K562 (cell line): ENCODE data around the gene HOXD9. TPM values are rescaled to one million over a fixed set of nuclear protein-coding genes. Genes with fewer than 3 reads are reported as not detected.

Experiments
- ATAC-seq: fragments of 200-7000 bp; cut with Tn5 transposase; 3 replicates; pipeline ENCODE4 v1.9.1; 2020; ENCODE audit warnings: moderate library complexity
- BruUV-seq: library from RNA; stranded (reverse); fragments of 400-500 nt; replicated peaks from 2 replicates; lab custom pipeline; 2021; lab: Mats Ljungman, UMichigan
- CTCF ChIA-PET: fragments of 300-600 bp; formaldehyde crosslinking; extraction: SDS; loops from one replicate; lab custom pipeline; 2021; ENCODE audit warnings: low intra/inter-chr PET ratio; lab: Yijun Ruan, JAX
- POLR2A ChIA-PET: fragments of 300-600, 350-650 bp; sonication (Branson Sonifier 250); formaldehyde crosslinking; extraction: SDS; loops from one replicate; lab custom pipeline; 2021; ENCODE audit warnings: antibody characterized with exemption, inconsistent platforms; lab: Yijun Ruan, JAX
- DNase-seq, 4 experiments: peaks; one replicate each; pipeline versions ENCODE4 v3.0.0 to v3.0.0-alpha.2; 2011 to 2018; ENCODE audit warnings: low spot score in 3 of 4, mixed read lengths in 3 of 4; ENCODE audit errors: extremely low read depth in 1 of 4
- FAIRE-seq: peaks from 2 replicates; lab custom pipeline; 2011; peaks lifted over from hg19 to GRCh38; lab: Jason Lieb, UNC
- H2AFZ ChIP-seq: 2 replicates; pipeline ENCODE4 v1.6.0; 2011; ENCODE audit warnings: low read depth, low read length, control low read depth, inconsistent platforms
- H3K27ac ChIP-seq: fragments of 200-600 bp; 3 replicates; pipeline ENCODE4 v1.8.0; 2011; ENCODE audit warnings: low read depth, mild to moderate bottlenecking, control low read depth, inconsistent platforms, low read length, moderate library complexity, mixed read lengths; ENCODE audit errors: extremely low read depth
- H3K27me3 ChIP-seq, 2 experiments: fragments of 300-600 bp in 1 of 2; 2 replicates in 1 of 2; 3 replicates in 1 of 2; pipeline versions ENCODE4 v1.6.0 to v1.8.0; 2011; ENCODE audit warnings: inconsistent platforms in 2 of 2, low read length in 2 of 2, mild to moderate bottlenecking in 1 of 2, mixed read lengths in 1 of 2, moderate library complexity in 1 of 2; ENCODE audit not compliant: control insufficient read depth in 2 of 2, insufficient read depth in 2 of 2
- H3K36me3 ChIP-seq: fragments of 300-600 bp; 3 replicates; pipeline ENCODE4 v1.8.0; 2011; ENCODE audit warnings: mild to moderate bottlenecking, low read length, inconsistent platforms; ENCODE audit not compliant: control insufficient read depth, insufficient read depth
- H3K4me1 ChIP-seq, 2 experiments: fragments of 200-600 bp in 1 of 2; replicated peaks in 1 of 2; 2 replicates in 1 of 2; 3 replicates in 1 of 2; pipeline versions ENCODE4 v1.5.1 to v1.8.0; 2011; ENCODE audit warnings: inconsistent platforms in 2 of 2, low read length in 2 of 2, mild to moderate bottlenecking in 1 of 2, mixed read lengths in 1 of 2, moderate library complexity in 1 of 2; ENCODE audit not compliant: control insufficient read depth in 2 of 2, insufficient read depth in 2 of 2
- H3K4me2 ChIP-seq: 2 replicates; pipeline ENCODE4 v1.6.1; 2011; ENCODE audit warnings: low read length, control low read depth, inconsistent platforms, mixed read lengths; ENCODE audit not compliant: insufficient read depth
- H3K4me3 ChIP-seq: fragments of 200-600 bp; sonication (generic), shearing (Covaris generic); 2 replicates; pipeline ENCODE4 v1.5.1; 2016; ENCODE audit warnings: control low read depth, inconsistent platforms
- H3K79me2 ChIP-seq: fragments of 200-600 bp; 3 replicates; pipeline ENCODE4 v1.8.0; 2011; ENCODE audit warnings: low read length, inconsistent platforms; ENCODE audit not compliant: control insufficient read depth, insufficient read depth
- H3K9ac ChIP-seq, 2 experiments: 2 replicates each; pipeline versions ENCODE4 v1.6.0 to v1.6.1; 2011; ENCODE audit warnings: low read depth in 2 of 2, low read length in 2 of 2, control low read depth in 1 of 2, inconsistent platforms in 1 of 2, mild to moderate bottlenecking in 1 of 2, mixed read lengths in 1 of 2; ENCODE audit not compliant: insufficient read depth in 1 of 2
- H3K9me1 ChIP-seq: one replicate; pipeline ENCODE4 v1.6.0; 2011; ENCODE audit warnings: inconsistent platforms, mild to moderate bottlenecking, low read length, moderate library complexity; ENCODE audit not compliant: control insufficient read depth, insufficient read depth
- H3K9me3 ChIP-seq: replicated peaks from 2 replicates; pipeline ENCODE4 v1.5.1; 2011; ENCODE audit warnings: low read depth, low read length, inconsistent platforms; ENCODE audit not compliant: control insufficient read depth, insufficient read depth
- H4K20me1 ChIP-seq: replicated peaks from 2 replicates; pipeline ENCODE4 v1.6.1; 2011; ENCODE audit warnings: low read length, inconsistent platforms, mixed read lengths; ENCODE audit not compliant: control insufficient read depth, insufficient read depth
- PHB2 ChIP-seq: fragments of 450-650 bp; IDR thresholded peaks from 2 replicates; pipeline ENCODE4 v1.6.1; 2017; ENCODE audit warnings: low read depth
- WGBS: fragments of 100-300 bp; shearing (Covaris generic); methylation state at CpG from one replicate; pipeline ENCODE4 v1.1.6; 2016; ENCODE audit warnings: low coverage, mixed read lengths; ENCODE audit not compliant: insufficient coverage; ENCODE audit errors: missing lambda C conversion rate; 5-methylcytosine and 5-hydroxymethylcytosine counted together
- in situ Hi-C: fragments of 300-500 bp; cut with MboI; formaldehyde crosslinking; loops from 4 replicates; pipeline ENCODE4 v1.15.0; 2018; ENCODE audit warnings: inconsistent platforms, mixed read lengths
- intact Hi-C: fragments of 100-400 bp; cut with micrococcal nuclease; formaldehyde crosslinking; loops from 2 replicates; pipeline ENCODE4 v1.14.2; 2022
- polyA plus RNA-seq, 8 experiments: library from polyadenylated mRNA; depleted of rRNA in 4 of 8; stranded (reverse) in 5 of 8; unstranded in 3 of 8; fragments of >200 nt; fragmentation: Nextera tagmentation in 2 of 8; fragmentation: Illumina TruSeq in 1 of 8; extraction: Ambion mirVana in 2 of 8; extraction: Trizol in 1 of 8; gene quantifications; 2 replicates each; pipeline versions ENCODE4 v1.2.1 to v1.2.3, GENCODE V29; 2011 to 2014; ENCODE audit warnings: inconsistent platforms in 1 of 8, missing spikeins in 1 of 8
- total RNA-seq, 7 experiments: library from RNA; depleted of rRNA in 6 of 7; stranded (reverse); fragments of >200 nt in 6 of 7; fragmentation: Illumina TruSeq in 2 of 7; extraction: Trizol in 2 of 7; gene quantifications; 2 replicates each; pipeline versions ENCODE4 v1.2.1 to v1.2.3, GENCODE V29; 2011 to 2021; ENCODE audit warnings: low replicate concordance in 1 of 7
- TF ChIP-seq, protein P1 (sequence below): fragments of 450-650 bp; formaldehyde crosslinking; conservative IDR thresholded peaks from 2 replicates; pipeline ENCODE4 v1.4.0; 2022; ENCODE audit warnings: mild to moderate bottlenecking, missing genetic modification characterization
- TF ChIP-seq, protein P2 (sequence below): fragments of 250-450 bp; sonication (Bioruptor Pico); IDR thresholded peaks from 2 replicates; pipeline ENCODE4 v1.8.0; 2021; ENCODE audit warnings: moderate library complexity, mild to moderate bottlenecking, inconsistent platforms
- TF ChIP-seq, protein P3 (sequence below): fragments of 450-650 bp; IDR thresholded peaks from 2 replicates; pipeline ENCODE4 v1.6.1; 2016; ENCODE audit warnings: mild to moderate bottlenecking, moderate library complexity
- TF ChIP-seq, protein P4 (sequence below): IDR thresholded peaks from 3 replicates; pipeline ENCODE4 v1.6.1; 2011; ENCODE audit warnings: borderline replicate concordance, mild to moderate bottlenecking; ENCODE audit not compliant: insufficient read length, insufficient read depth

Gene HOXD9
- total and polyA plus RNA-seq, 9 of the 15 experiments (the other 6 are each of a cell fraction or from before 2014, with no cell fraction given), result not detected

DNA sequence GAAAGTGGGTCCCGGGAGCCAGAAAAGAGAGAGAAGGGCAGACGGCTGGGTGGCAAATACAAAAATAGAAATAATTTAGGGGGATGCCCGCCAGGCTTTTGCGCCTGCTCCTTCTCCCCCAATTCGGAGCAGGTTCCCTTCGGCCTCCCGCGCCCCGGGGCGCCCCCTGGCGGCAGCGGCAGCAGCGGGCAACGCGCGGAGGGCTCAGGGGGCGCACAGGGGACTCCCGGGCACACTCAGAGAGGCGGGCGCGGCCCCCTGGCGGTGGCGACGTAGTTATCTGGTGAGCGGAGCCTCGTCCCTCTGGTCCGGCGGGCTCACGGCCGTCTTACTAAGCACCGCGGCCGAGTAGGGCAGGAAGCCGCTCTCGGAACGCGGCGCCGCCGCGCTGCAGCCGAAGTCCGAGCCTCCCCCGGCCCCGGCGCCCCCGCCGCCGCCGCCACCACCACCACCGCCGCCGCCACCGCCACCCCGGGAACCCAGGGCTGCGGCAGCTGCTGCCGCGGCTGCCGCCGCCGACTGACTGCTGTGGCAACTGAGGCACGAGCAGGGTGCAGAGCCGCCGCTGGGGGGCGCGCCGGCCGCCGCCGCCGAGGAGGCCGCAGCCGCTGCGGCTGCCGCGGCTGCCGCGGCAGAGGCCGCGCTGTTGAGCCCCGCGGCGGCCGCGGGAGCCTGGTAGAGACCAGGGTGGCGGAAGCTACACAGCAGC is 42.5 kb upstream of the HOXD9 start:
- under 1% methylated on average over 57 of the region's 86 CpGs for WGBS
- Histone ChIP-seq H3K79me2 (no peaks in the 10 kb centered on the region), H2AFZ (peak overlapping the region; percentile 79), H3K9ac (peak overlapping the region in 1 of 2 experiments; percentile 89; a peak in 3 of 4 replicates), H3K4me3 (peak overlapping the region; percentile 52), H3K9me1 (no peaks in the 10 kb centered on the region), H3K27ac (no peak overlapping the region), H3K36me3 (no peaks in the 10 kb centered on the region), H3K4me1 (peaks cover 3 to 29% of the 10 kb centered on the region in 2 experiments; a peak in 3 of 5 replicates), H4K20me1 (no peaks in the 10 kb centered on the region), H3K9me3 (peaks cover 10% of the 10 kb centered on the region), H3K27me3 (peaks cover 49 to 68% of the 10 kb centered on the region in 2 experiments), H3K4me2 (peak overlapping the region; percentile 84)
- in situ Hi-C loops (loop anchor here (10.0 to 25.0 kb wide), 3 partner anchors 395 to 1043 kb away; no protein-coding TSS in a partner anchor), intact Hi-C loops (loop anchor here (1.0 to 10.0 kb wide), 3 partner anchors 116 to 389 kb away; no protein-coding TSS in a partner anchor)
- BruUV-seq, result no TSS peak
- peak; percentile 97 for ATAC-seq
- DNase-seq, result peak; percentile 84 to 95 (median 94)
- CTCF ChIA-PET, result interaction anchor here (0.6 to 3.8 kb wide), 14 partner anchors 10 to 1826 kb away, joined by 3 to 36 read pairs (median 4); no protein-coding TSS in a partner anchor
- POLR2A ChIA-PET, result interaction anchor here (0.6 to 1.0 kb wide), 3 partner anchors 77 to 911 kb away, joined by 3 to 4 read pairs (median 3); partner anchors contain the start of gene LNPK
- FAIRE-seq, result no peak
- TF ChIP-seq, protein P1, sequence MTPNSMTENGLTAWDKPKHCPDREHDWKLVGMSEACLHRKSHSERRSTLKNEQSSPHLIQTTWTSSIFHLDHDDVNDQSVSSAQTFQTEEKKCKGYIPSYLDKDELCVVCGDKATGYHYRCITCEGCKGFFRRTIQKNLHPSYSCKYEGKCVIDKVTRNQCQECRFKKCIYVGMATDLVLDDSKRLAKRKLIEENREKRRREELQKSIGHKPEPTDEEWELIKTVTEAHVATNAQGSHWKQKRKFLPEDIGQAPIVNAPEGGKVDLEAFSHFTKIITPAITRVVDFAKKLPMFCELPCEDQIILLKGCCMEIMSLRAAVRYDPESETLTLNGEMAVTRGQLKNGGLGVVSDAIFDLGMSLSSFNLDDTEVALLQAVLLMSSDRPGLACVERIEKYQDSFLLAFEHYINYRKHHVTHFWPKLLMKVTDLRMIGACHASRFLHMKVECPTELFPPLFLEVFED (CRISPR knock-in tag), result no peak
- TF ChIP-seq, protein P2, sequence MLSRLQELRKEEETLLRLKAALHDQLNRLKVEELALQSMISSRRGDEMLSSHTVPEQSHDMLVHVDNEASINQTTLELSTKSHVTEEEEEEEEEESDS (CRISPR knock-in tag), result no peak
- TF ChIP-seq, protein P3, sequence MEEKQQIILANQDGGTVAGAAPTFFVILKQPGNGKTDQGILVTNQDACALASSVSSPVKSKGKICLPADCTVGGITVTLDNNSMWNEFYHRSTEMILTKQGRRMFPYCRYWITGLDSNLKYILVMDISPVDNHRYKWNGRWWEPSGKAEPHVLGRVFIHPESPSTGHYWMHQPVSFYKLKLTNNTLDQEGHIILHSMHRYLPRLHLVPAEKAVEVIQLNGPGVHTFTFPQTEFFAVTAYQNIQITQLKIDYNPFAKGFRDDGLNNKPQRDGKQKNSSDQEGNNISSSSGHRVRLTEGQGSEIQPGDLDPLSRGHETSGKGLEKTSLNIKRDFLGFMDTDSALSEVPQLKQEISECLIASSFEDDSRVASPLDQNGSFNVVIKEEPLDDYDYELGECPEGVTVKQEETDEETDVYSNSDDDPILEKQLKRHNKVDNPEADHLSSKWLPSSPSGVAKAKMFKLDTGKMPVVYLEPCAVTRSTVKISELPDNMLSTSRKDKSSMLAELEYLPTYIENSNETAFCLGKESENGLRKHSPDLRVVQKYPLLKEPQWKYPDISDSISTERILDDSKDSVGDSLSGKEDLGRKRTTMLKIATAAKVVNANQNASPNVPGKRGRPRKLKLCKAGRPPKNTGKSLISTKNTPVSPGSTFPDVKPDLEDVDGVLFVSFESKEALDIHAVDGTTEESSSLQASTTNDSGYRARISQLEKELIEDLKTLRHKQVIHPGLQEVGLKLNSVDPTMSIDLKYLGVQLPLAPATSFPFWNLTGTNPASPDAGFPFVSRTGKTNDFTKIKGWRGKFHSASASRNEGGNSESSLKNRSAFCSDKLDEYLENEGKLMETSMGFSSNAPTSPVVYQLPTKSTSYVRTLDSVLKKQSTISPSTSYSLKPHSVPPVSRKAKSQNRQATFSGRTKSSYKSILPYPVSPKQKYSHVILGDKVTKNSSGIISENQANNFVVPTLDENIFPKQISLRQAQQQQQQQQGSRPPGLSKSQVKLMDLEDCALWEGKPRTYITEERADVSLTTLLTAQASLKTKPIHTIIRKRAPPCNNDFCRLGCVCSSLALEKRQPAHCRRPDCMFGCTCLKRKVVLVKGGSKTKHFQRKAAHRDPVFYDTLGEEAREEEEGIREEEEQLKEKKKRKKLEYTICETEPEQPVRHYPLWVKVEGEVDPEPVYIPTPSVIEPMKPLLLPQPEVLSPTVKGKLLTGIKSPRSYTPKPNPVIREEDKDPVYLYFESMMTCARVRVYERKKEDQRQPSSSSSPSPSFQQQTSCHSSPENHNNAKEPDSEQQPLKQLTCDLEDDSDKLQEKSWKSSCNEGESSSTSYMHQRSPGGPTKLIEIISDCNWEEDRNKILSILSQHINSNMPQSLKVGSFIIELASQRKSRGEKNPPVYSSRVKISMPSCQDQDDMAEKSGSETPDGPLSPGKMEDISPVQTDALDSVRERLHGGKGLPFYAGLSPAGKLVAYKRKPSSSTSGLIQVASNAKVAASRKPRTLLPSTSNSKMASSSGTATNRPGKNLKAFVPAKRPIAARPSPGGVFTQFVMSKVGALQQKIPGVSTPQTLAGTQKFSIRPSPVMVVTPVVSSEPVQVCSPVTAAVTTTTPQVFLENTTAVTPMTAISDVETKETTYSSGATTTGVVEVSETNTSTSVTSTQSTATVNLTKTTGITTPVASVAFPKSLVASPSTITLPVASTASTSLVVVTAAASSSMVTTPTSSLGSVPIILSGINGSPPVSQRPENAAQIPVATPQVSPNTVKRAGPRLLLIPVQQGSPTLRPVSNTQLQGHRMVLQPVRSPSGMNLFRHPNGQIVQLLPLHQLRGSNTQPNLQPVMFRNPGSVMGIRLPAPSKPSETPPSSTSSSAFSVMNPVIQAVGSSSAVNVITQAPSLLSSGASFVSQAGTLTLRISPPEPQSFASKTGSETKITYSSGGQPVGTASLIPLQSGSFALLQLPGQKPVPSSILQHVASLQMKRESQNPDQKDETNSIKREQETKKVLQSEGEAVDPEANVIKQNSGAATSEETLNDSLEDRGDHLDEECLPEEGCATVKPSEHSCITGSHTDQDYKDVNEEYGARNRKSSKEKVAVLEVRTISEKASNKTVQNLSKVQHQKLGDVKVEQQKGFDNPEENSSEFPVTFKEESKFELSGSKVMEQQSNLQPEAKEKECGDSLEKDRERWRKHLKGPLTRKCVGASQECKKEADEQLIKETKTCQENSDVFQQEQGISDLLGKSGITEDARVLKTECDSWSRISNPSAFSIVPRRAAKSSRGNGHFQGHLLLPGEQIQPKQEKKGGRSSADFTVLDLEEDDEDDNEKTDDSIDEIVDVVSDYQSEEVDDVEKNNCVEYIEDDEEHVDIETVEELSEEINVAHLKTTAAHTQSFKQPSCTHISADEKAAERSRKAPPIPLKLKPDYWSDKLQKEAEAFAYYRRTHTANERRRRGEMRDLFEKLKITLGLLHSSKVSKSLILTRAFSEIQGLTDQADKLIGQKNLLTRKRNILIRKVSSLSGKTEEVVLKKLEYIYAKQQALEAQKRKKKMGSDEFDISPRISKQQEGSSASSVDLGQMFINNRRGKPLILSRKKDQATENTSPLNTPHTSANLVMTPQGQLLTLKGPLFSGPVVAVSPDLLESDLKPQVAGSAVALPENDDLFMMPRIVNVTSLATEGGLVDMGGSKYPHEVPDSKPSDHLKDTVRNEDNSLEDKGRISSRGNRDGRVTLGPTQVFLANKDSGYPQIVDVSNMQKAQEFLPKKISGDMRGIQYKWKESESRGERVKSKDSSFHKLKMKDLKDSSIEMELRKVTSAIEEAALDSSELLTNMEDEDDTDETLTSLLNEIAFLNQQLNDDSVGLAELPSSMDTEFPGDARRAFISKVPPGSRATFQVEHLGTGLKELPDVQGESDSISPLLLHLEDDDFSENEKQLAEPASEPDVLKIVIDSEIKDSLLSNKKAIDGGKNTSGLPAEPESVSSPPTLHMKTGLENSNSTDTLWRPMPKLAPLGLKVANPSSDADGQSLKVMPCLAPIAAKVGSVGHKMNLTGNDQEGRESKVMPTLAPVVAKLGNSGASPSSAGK, result no peak
- TF ChIP-seq, protein P4, sequence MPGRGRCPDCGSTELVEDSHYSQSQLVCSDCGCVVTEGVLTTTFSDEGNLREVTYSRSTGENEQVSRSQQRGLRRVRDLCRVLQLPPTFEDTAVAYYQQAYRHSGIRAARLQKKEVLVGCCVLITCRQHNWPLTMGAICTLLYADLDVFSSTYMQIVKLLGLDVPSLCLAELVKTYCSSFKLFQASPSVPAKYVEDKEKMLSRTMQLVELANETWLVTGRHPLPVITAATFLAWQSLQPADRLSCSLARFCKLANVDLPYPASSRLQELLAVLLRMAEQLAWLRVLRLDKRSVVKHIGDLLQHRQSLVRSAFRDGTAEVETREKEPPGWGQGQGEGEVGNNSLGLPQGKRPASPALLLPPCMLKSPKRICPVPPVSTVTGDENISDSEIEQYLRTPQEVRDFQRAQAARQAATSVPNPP, result no peak
- no peak for TF ChIP-seq PHB2
